NCI-H1436 treated with DMSO at 0.1 percent for 48 hours (cell line): ENCODE measurements around the gene OR2T3.
"Not testable (repeated sequence)": the region's sequence is repeated elsewhere in the genome, so short reads cannot be mapped to it uniquely, and the experiment has no call there.

ENCODE experiments used
- DNase-seq: peaks from one replicate; lab custom pipeline; 2025; lab: John Stamatoyannopoulos, UW

OR2T3 gene

GRCh38 chr1:248472111-248472510 lies 1.0 kb upstream of the OR2T3 start:
- DNase-seq, result not testable (repeated sequence)

DNA sequence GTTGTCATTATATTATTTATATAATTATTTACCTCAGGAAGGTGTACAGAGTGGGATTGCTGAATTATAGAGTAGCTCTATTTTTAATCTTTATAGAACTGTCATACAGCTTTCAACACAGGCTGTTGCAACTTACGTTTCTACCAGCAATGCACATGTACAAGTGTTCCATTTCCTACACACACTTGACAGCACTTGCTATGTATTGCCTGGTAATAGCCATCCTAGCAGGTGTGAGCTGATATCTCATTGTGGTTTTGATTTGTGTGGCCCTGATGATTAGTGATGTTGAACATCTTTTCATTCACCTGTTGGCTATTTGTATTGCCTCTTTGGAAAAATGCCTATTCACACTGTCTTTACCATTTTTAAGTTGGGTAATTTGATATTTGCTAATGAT lies 2.5 kb downstream of the OR2T3 start:
- not testable (repeated sequence) for DNase-seq

DNA sequence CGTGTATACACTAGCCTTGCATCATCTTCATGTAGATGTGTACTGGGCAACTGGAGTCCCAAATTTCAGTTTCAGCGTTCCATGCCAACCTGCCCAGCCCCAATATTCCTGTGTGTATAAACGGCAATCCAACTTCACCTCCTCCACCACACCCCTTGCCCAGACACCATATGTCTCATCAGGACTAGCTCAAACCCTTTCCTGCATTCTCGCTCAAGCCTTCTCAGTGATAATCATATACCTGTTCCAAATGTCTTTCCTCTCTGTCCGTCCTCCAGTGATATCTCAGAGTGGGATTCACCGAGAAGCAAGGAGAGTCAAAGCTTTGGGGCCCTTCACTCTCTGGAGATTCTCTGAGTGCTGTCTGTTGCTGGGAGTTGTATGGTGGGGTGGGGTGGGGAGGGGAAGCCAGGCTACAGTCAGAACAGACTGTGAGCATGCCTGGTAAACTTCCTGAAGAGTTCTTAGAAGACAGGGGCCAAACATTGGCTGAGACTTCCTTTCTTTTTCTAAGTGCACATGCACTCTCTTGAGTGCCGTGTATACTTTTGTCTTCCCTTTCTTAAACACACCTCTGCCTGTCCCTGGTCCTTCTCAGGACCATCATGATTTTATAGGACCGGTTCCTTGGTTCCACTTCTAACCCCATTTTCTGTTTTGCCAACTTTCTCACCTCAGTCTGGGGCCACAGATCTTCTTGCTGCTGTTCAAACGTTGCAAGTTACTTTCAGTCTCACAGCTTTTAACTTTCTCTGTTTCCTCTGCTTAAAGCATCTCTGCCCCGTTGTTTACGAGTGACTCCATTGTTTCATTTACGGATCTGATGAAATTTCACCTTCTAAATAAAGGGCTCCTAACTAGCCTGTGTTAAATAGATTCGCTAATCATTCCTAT lies 8.8 kb downstream of the OR2T3 start:
- not testable (repeated sequence) for DNase-seq

DNA sequence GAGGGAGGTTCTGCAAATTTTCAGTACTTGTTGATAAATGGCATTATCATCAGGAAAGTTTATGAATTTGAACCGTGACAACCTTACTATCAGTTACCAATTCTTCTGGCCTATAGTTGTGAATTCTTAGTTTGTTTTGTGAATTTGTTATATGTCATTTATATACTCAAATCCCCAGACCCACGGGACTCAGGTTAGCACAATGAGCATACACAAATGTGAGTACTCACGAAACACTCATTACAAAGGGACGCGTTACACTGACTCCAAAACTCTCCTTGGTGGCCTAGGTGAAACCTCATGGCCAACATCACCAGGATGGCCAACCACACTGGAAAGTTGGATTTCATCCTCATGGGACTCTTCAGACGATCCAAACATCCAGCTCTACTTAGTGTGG lies 15.1 kb downstream of the OR2T3 start, which contains the start of gene OR2T5:
OR2T5 (plus strand) TSS at position 301 of the 400 bp plus-strand sequence; CDS start at position 301, 0 bp downstream.
- DNase-seq, result not testable (repeated sequence)

DNA sequence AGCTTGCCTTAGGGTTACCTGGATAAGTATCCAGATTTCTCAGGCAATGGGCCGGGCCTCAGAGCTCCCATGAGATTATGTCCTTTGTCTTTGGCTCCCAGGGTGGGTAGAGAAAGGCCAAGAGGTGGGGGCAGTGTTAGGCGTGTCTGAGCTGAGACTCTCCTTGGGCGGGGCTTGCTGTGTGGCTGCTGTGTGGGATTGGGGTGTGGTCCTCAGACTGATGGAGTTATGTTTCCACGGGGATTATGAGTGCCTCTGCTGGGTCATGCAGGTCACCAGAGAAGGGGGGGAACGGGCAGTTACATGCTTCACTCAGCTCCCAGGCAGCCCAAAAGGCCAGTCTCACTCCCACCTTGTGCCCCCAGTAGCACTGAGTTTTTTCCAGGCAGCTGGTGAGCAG lies 23.5 kb downstream of the OR2T3 start:
- DNase-seq, result not testable (repeated sequence)

GRCh38 chr1:248500305-248501035 lies 27.3 kb downstream of the OR2T3 start:
- not testable (repeated sequence) for DNase-seq

DNA sequence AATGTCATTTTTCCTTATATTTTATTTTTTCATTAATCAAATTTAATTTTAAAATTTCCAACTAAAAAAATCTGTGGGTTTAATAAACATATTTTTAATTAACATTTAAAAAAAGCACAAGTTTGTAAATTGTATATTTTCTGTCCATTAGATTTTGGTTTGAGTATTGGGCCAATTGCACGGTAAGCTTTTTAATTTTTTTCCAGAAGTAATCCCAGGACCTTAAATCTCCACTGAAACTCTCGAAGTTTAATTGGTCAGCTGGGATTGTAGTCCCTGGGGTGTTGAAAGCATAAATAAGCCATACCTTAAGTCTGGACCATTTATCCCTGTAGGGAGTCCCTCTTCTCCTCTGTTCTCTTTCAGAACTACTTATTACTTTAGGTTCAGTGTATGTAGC lies 34.6 kb downstream of the OR2T3 start, which contains the start of gene OR2G6:
OR2G6 (plus strand) TSS at position 301 of the 400 bp plus-strand sequence. CDS start 13,574 bp downstream, outside the sequence.
- DNase-seq, result not testable (repeated sequence)

DNA sequence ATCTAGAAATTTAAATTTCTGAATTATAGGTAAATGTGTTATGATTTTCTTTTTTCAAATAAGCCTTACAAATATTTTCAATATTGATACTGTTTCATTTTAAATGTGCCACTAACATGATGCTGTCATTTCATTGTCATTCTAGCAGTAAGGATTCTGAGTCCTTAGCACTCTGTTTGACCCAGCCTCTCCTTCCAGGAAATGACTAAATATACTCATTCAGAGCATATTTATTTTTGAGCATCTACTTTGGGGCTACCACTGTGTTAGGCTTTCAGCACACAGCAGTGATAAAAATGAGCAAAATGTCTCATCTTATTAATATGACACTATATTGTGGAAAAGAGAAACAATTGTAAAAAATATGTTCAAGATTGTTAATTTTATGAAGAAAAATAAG lies 37.1 kb downstream of the OR2T3 start:
- DNase-seq, result not testable (repeated sequence)

GRCh38 chr1:248521856-248522255 lies 48.7 kb downstream of the OR2T3 start:
- no peak for DNase-seq
